ENCODE data around the gene MAFG. TPM values are rescaled to one million over a fixed set of nuclear protein-coding genes. Genes with fewer than 3 reads are reported as not detected.
"Not testable (repeated sequence)": the region's sequence is repeated elsewhere in the genome, so short reads cannot be mapped to it uniquely, and the experiment has no call there.

MAFG gene
- total RNA-seq, 4 donors from 2014 or later = 37.1 to 65.5 (median 51.9) TPM

DNA sequence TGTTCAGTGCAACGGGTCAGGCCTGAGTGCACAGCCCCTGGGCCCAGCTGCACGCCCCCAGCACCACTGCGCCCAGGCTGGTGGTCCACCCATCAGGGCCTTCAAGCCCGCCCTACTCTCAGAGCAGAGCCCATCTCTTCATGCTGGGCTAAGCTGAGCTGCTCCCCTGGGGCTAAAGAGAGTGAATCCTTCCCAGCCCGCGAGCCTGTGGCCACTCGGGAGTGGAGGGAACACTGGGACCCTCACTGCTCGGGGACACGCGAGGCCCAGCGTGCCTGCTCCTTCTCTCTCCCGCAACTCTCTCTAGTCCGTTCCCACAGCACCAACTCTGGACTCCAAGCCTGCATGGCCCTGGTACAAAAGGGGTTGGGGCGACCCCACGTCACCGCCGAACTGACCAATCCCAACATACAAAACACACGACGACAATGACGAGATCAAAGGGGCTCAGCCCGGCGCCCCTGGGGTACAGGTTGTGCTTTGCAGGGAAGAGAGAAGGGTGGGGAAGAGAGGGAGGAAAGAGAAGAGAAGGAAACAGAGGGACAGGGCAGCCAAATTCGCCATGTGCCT is 5.5 kb downstream of the MAFG start:
- TF ChIP-seq, protein P1, sequence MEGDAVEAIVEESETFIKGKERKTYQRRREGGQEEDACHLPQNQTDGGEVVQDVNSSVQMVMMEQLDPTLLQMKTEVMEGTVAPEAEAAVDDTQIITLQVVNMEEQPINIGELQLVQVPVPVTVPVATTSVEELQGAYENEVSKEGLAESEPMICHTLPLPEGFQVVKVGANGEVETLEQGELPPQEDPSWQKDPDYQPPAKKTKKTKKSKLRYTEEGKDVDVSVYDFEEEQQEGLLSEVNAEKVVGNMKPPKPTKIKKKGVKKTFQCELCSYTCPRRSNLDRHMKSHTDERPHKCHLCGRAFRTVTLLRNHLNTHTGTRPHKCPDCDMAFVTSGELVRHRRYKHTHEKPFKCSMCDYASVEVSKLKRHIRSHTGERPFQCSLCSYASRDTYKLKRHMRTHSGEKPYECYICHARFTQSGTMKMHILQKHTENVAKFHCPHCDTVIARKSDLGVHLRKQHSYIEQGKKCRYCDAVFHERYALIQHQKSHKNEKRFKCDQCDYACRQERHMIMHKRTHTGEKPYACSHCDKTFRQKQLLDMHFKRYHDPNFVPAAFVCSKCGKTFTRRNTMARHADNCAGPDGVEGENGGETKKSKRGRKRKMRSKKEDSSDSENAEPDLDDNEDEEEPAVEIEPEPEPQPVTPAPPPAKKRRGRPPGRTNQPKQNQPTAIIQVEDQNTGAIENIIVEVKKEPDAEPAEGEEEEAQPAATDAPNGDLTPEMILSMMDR (IDR thresholded peaks at IDR 0.05 in 4 of 5, conservative IDR thresholded peaks at IDR 0.05 in 1 of 5) = no peak
- no peak for TF ChIP-seq POLR2A (IDR thresholded peaks at IDR 0.05)
- Histone ChIP-seq H3K9me3 (no peaks in the 10 kb centered on the region), H3K27me3 (no peaks in the 10 kb centered on the region), H3K27ac (peak overlapping the region; percentile 90 to 98 (median 93)), H3K4me3 (peak overlapping the region; percentile 50 to 71 (median 60)), H3K4me1 (peaks cover 80 to 83% of the 10 kb centered on the region in 2 donors), H3K36me3 (peaks cover 0 to 12% of the 10 kb centered on the region in 2 donors)
- in situ Hi-C loops (cut with MboI; ENCODE audit: low sequenced_read_pairs in 4 of 4) = no loop called here
- no peak for ATAC-seq
- intact Hi-C loops (cut with DNase I; ENCODE audit: low total_unique reads) = loop anchor here (10.0 kb wide), 2 partner anchors 533 to 597 kb away; partner anchors contain the start of genes CYBC1 and NARF
- DNase-seq = no peak

DNA sequence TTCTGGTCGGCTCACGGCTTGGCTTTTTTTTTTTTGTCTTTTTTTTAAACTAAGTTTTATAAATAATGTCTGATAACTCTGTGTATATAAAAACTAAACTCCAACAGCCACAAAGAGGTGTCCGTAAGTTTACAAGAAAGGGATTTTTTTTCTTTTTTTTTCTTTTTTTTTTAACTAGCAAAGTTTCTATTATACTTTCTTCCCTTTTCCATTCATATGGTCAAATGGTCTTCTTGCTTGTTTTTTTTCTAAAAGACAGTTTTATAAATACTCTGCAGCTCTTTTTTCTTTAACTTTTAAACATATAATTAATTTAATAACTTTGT is 6.0 kb downstream of the MAFG start:
- no peaks in the 10 kb centered on the region for H3K9me3 ChIP-seq
- peak overlapping the region in 2 of 4 donors; percentile 50 to 51 for H3K4me3 ChIP-seq
- intact Hi-C loops (cut with DNase I; ENCODE audit: low total_unique reads) (loop anchor here (10.0 kb wide), 2 partner anchors 533 to 597 kb away; partner anchors contain the start of genes CYBC1 and NARF), in situ Hi-C loops (cut with MboI; ENCODE audit: low sequenced_read_pairs in 4 of 4) (no loop called here)
- peak overlapping the region; percentile 90 to 98 (median 93) for H3K27ac ChIP-seq
- H3K36me3 ChIP-seq = peaks cover 0 to 12% of the 10 kb centered on the region in 2 donors
- H3K4me1 ChIP-seq = peaks cover 86 to 88% of the 10 kb centered on the region in 2 donors
- no peaks in the 10 kb centered on the region for H3K27me3 ChIP-seq
- no peak for TF ChIP-seq POLR2A (IDR thresholded peaks at IDR 0.05)
- TF ChIP-seq, protein P1 (IDR thresholded peaks at IDR 0.05 in 4 of 5, conservative IDR thresholded peaks at IDR 0.05 in 1 of 5) = no peak
- ATAC-seq (no peak), DNase-seq (no peak)

GRCh38 chr17:81920612-81921536 is 6.7 kb downstream of the MAFG start:
- in situ Hi-C loops (cut with MboI; ENCODE audit: low sequenced_read_pairs in 4 of 4) (no loop called here), intact Hi-C loops (cut with DNase I; ENCODE audit: low total_unique reads) (loop anchor here (10.0 kb wide), 2 partner anchors 534 to 596 kb away; partner anchors contain the start of genes CYBC1 and NARF)
- ATAC-seq (no peak), DNase-seq (no peak)
- peaks cover 81 to 83% of the 10 kb centered on the region in 2 donors for H3K4me1 ChIP-seq
- TF ChIP-seq, protein P1 (IDR thresholded peaks at IDR 0.05 in 4 of 5, conservative IDR thresholded peaks at IDR 0.05 in 1 of 5) = no peak
- TF ChIP-seq POLR2A (IDR thresholded peaks at IDR 0.05) = no peak
- H3K4me3 ChIP-seq = peak overlapping the region in 1 of 4 donors; percentile 51
- no peaks in the 10 kb centered on the region for H3K27me3 ChIP-seq
- H3K36me3 ChIP-seq = peaks cover 0 to 12% of the 10 kb centered on the region in 2 donors
- no peaks in the 10 kb centered on the region for H3K9me3 ChIP-seq
- H3K27ac ChIP-seq = peak overlapping the region; percentile 90 to 98 (median 93)

- no peak for ATAC-seq
Observed at GRCh38 chr17:81918832-81919545, 8.5 kb downstream of the MAFG start.

GRCh38 chr17:81918333-81918669 is 9.2 kb downstream of the MAFG start:
- H3K27me3 ChIP-seq; in situ Hi-C loops (cut with MboI; ENCODE audit: low sequenced_read_pairs in 4 of 4); DNase-seq; intact Hi-C loops (cut with DNase I; ENCODE audit: low total_unique reads); H3K9me3 ChIP-seq: not testable (repeated sequence)
- H3K27ac ChIP-seq = peak overlapping the region; percentile 90 to 98 (median 93)
- peaks cover 0 to 35% of the 10 kb centered on the region in 2 donors for H3K36me3 ChIP-seq
- H3K4me3 ChIP-seq = peak overlapping the region; percentile 61 to 82 (median 66)
- peaks cover 56 to 59% of the 10 kb centered on the region in 2 donors for H3K4me1 ChIP-seq
- ATAC-seq = peak in 1 of 2 donors; percentile 5

More at GRCh38 chr17:81918832-81919545, 8.5 kb downstream of the MAFG start:
- H3K36me3 ChIP-seq = peaks cover 0 to 28% of the 10 kb centered on the region in 2 donors
- no peak for DNase-seq
- in situ Hi-C loops (cut with MboI; ENCODE audit: low sequenced_read_pairs in 4 of 4) (no loop called here), intact Hi-C loops (cut with DNase I; ENCODE audit: low total_unique reads) (no loop called here)
- peak overlapping the region; percentile 90 to 98 (median 93) for H3K27ac ChIP-seq
- no peaks in the 10 kb centered on the region for H3K9me3 ChIP-seq
- TF ChIP-seq, protein P1 (IDR thresholded peaks at IDR 0.05 in 4 of 5, conservative IDR thresholded peaks at IDR 0.05 in 1 of 5) = no peak
- no peak for TF ChIP-seq POLR2A (IDR thresholded peaks at IDR 0.05)
- peak overlapping the region in 2 of 4 donors; percentile 61 to 82 for H3K4me3 ChIP-seq
- H3K27me3 ChIP-seq = no peaks in the 10 kb centered on the region
- peaks cover 62 to 64% of the 10 kb centered on the region in 2 donors for H3K4me1 ChIP-seq

All from gastrocnemius medialis (tissue), 4 donors.